Cardiac muscle cell (in vitro differentiated cells and primary cell): ENCODE measurements around the gene MACROH2A2. TPM values are rescaled to one million over a fixed set of nuclear protein-coding genes. Genes with fewer than 3 reads are reported as not detected.

Experiments used
- DNase-seq, 2 donors: peaks; one replicate each; pipeline versions ENCODE4 v3.0.0 to v3.0.0-alpha.2; 2010 to 2017; ENCODE audit warnings: low read depth in 1 of 2, low spot score in 1 of 2
- H3K27ac ChIP-seq: fragments of 200-600 bp; sonication (generic); 2 replicates; pipeline ENCODE4 v1.5.1; 2016
- H3K27me3 ChIP-seq: fragments of 200-600 bp; sonication (generic); 2 replicates; pipeline ENCODE4 v1.6.0; 2016; ENCODE audit warnings: control low read depth
- H3K36me3 ChIP-seq: fragments of 200-600 bp; sonication (generic); 2 replicates; pipeline ENCODE4 v1.5.1; 2016; ENCODE audit warnings: control low read depth
- H3K4me1 ChIP-seq: fragments of 200-600 bp; sonication (generic); 2 replicates; pipeline ENCODE4 v1.8.1; 2017; ENCODE audit warnings: low read depth, mild to moderate bottlenecking, mixed run types
- H3K4me3 ChIP-seq: fragments of 200-600 bp; sonication (generic); 2 replicates; pipeline ENCODE4 v1.5.1; 2016; ENCODE audit warnings: mild to moderate bottlenecking
- H3K9me3 ChIP-seq: fragments of 200-600 bp; sonication (generic); 2 replicates; pipeline ENCODE4 v1.5.1; 2017; ENCODE audit warnings: low read depth, mild to moderate bottlenecking, control low read depth
- CTCF ChIP-seq: IDR thresholded peaks from 2 replicates; pipeline ENCODE4 v1.5.1; 2012; ENCODE audit warnings: low read depth, mild to moderate bottlenecking, low read length
- polyA plus RNA-seq: library from polyadenylated mRNA; unstranded; fragments of >200 nt; fragmentation: Nextera tagmentation; extraction: Ambion mirVana; gene quantifications from 2 replicates; pipeline ENCODE4 v1.2.1, GENCODE V29; 2016
- total RNA-seq: library from RNA; depleted of rRNA; stranded (reverse); fragments of >200 nt; gene quantifications from 2 replicates; pipeline ENCODE4 v1.2.3, GENCODE V29; 2016

MACROH2A2 gene
- total and polyA plus RNA-seq, 2 experiments from 2014 or later, result 142 to 161 TPM

GRCh38 chr10:70068925-70069324 lies 16.3 kb downstream of the MACROH2A2 start:
- Histone ChIP-seq H3K36me3 (peaks cover 4% of the 10 kb centered on the region), H3K4me3 (no peak overlapping the region), H3K27ac (no peak overlapping the region), H3K4me1 (peaks cover 13% of the 10 kb centered on the region), H3K27me3 (no peaks in the 10 kb centered on the region), H3K9me3 (no peaks in the 10 kb centered on the region)
- DNase-seq, result no peak
- TF ChIP-seq CTCF, result no peak

GRCh38 chr10:70069346-70069745 lies 16.7 kb downstream of the MACROH2A2 start:
- peaks cover 4% of the 10 kb centered on the region for H3K36me3 ChIP-seq
- no peak for TF ChIP-seq CTCF

GRCh38 chr10:70070834-70071233 lies 18.2 kb downstream of the MACROH2A2 start:
- Histone ChIP-seq H3K27ac (no peak overlapping the region), H3K9me3 (no peaks in the 10 kb centered on the region), H3K4me1 (peaks cover 13% of the 10 kb centered on the region), H3K27me3 (no peaks in the 10 kb centered on the region), H3K4me3 (no peak overlapping the region), H3K36me3 (peaks cover 2% of the 10 kb centered on the region)
- no peak for DNase-seq
- no peak for TF ChIP-seq CTCF

More at GRCh38 chr10:70069346-70069745, 16.7 kb downstream of the MACROH2A2 start:
- Histone ChIP-seq H3K9me3 (no peaks in the 10 kb centered on the region), H3K4me3 (no peak overlapping the region), H3K4me1 (peaks cover 13% of the 10 kb centered on the region), H3K27me3 (no peaks in the 10 kb centered on the region), H3K27ac (no peak overlapping the region)
- no peak for DNase-seq

GRCh38 chr10:70074165-70074564 lies 21.5 kb downstream of the MACROH2A2 start:
- DNase-seq, result no peak

GRCh38 chr10:70074971-70075370 lies 22.3 kb downstream of the MACROH2A2 start:
- DNase-seq, result no peak
- Histone ChIP-seq H3K27me3 (no peaks in the 10 kb centered on the region), H3K27ac (no peak overlapping the region), H3K36me3 (peaks cover 12% of the 10 kb centered on the region), H3K4me1 (peaks cover 13% of the 10 kb centered on the region), H3K4me3 (no peak overlapping the region), H3K9me3 (no peaks in the 10 kb centered on the region)
- no peak for TF ChIP-seq CTCF

More at GRCh38 chr10:70074165-70074564, 21.5 kb downstream of the MACROH2A2 start:
- H3K4me3 ChIP-seq, result no peak overlapping the region
- peaks cover 13% of the 10 kb centered on the region for H3K4me1 ChIP-seq
- H3K27me3 ChIP-seq, result no peaks in the 10 kb centered on the region
- H3K36me3 ChIP-seq, result peaks cover 12% of the 10 kb centered on the region
- H3K9me3 ChIP-seq, result no peaks in the 10 kb centered on the region
- TF ChIP-seq CTCF, result no peak
- no peak overlapping the region for H3K27ac ChIP-seq

GRCh38 chr10:70078329-70078728 lies 25.7 kb downstream of the MACROH2A2 start:
- no peaks in the 10 kb centered on the region for H3K9me3 ChIP-seq
- TF ChIP-seq CTCF, result no peak
- peaks cover 2% of the 10 kb centered on the region for H3K4me1 ChIP-seq
- DNase-seq, result no peak
- H3K36me3 ChIP-seq, result peaks cover 15% of the 10 kb centered on the region
- H3K4me3 ChIP-seq, result no peak overlapping the region
- no peak overlapping the region for H3K27ac ChIP-seq
- no peaks in the 10 kb centered on the region for H3K27me3 ChIP-seq
